Gastrocnemius medialis (tissue), 4 donors: ENCODE measurements around the gene ISCA2.

Source experiments
- POLR2A ChIP-seq, 2 donors: fragments of 450-650 bp; IDR thresholded peaks; one replicate each; pipeline ENCODE4 v1.6.1; 2017; ENCODE audit warnings: antibody characterized with exemption in 2 of 2, mild to moderate bottlenecking in 2 of 2, moderate library complexity in 2 of 2
- TF ChIP-seq, protein P1 (sequence below), 5 experiments: fragments of 450-650 bp in 3 of 5; fragments of 200-600 bp in 2 of 5; sonication (generic) in 2 of 5; IDR thresholded peaks in 4 of 5; conservative IDR thresholded peaks in 1 of 5; 1 replicate in 4 of 5; 2 replicates in 1 of 5; pipeline ENCODE4 v1.5.1; 2016 to 2019; ENCODE audit warnings: antibody characterized with exemption in 5 of 5, mild to moderate bottlenecking in 3 of 5, moderate library complexity in 3 of 5

DNA sequence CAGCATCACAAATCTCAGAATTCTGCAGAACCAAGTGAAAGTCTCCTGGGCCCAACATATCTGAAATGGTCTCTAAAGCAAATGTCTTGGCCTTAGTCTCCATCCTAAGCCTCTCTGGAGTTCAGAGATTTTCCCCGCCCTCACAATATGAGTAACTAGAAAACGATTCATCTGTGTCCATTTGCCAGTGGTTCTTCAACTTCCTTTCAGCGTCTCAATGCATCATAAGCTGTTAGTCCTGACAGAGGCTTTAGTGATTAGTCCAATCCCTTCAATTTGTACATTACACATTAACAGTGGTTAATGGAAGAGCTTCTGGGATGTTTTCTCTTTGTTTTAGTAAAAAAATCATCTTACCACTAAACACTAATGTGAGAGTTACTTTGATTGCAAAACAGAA is 17.9 kb upstream of the ISCA2 start:
- TF ChIP-seq, protein P1, sequence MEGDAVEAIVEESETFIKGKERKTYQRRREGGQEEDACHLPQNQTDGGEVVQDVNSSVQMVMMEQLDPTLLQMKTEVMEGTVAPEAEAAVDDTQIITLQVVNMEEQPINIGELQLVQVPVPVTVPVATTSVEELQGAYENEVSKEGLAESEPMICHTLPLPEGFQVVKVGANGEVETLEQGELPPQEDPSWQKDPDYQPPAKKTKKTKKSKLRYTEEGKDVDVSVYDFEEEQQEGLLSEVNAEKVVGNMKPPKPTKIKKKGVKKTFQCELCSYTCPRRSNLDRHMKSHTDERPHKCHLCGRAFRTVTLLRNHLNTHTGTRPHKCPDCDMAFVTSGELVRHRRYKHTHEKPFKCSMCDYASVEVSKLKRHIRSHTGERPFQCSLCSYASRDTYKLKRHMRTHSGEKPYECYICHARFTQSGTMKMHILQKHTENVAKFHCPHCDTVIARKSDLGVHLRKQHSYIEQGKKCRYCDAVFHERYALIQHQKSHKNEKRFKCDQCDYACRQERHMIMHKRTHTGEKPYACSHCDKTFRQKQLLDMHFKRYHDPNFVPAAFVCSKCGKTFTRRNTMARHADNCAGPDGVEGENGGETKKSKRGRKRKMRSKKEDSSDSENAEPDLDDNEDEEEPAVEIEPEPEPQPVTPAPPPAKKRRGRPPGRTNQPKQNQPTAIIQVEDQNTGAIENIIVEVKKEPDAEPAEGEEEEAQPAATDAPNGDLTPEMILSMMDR (IDR thresholded peaks at IDR 0.05 in 4 of 5, conservative IDR thresholded peaks at IDR 0.05 in 1 of 5): no peak
- no peak for TF ChIP-seq POLR2A (IDR thresholded peaks at IDR 0.05)
